Measurements from ENCODE around the gene TMC7.

TMC7 gene

DNA sequence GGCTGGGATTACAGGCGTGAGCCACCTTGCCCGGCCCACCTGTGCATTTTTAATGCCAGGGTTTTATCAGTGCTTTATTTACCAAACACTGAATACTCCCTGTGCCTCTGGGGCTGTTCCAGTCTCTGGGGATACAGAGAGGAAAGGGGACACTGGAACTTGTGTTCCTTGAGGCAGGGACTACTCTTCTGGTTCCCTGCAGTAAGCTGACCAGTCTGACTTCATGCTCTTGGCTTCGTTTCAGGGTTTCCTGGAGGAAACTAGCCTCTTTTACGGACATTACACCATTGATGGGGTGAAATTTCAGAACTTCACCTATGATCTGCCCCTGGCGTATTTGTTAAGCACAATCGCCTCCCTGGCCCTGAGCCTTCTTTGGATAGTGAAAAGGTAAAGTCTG, 46.2 kb downstream of the TMC7 start:
- no peak for DNase-seq (ENCODE audit: low read depth in 3 of 3)

GRCh38 chr16:19031738-19032137, 48.0 kb downstream of the TMC7 start:
- DNase-seq (ENCODE audit: low read depth in 3 of 3) = no peak

DNA sequence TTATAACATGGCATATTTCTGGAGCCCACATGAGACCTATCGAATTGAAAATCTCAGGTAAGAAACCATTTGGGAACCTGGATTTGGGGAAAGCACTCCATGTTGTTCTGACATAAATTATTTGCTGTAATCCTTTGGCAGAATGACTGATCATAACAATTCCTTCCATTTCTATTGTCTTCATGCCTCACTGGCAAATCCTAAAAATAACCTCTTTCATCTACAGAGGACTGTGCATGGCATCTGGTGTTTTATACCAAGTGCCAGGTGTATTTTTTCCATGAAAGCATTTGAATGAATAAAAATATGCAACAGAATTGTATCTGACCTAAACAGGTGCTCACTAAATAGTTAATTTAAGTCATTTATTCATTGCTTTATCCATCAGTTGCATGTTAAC, 50.0 kb downstream of the TMC7 start:
- no peak for DNase-seq (ENCODE audit: low read depth in 3 of 3)

DNA sequence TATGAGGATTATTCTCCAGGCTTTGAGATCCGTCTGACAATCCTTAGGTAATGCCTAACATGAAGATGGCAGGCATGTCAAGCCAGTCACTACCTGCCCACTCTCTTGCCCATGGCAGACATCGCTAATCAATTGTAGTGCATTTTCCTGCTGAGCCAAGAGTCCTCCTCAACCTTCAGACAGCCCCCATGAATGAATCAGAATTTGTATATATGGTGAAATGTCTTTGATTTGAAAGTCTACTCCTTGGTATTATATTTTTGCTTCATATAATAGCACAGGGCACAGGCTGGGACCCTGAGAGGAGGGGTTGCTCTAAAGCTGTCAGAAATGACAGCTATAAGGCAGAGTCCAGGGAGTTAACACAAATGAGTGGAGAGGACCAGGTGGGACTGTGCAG, 56.7 kb downstream of the TMC7 start:
- DNase-seq (ENCODE audit: low read depth in 3 of 3) = no peak

DNA sequence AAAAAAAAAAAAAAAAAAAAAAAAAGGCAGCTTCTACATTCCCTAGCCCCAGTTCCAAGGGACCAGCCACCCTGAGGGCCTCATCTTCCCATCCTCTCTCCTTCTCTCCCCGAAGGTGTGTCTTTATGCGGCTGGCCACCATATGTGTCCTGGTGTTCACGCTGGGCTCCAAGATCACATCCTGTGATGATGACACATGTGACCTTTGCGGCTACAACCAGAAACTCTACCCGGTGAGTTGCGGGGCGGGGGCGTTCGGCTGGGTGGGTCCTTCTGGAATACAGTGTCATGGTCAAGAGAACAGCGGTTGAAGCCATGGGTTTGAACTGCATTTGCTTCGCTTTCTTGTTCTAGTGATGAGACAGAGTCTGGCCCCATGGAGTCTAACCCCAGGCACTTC, 61.0 kb downstream of the TMC7 start:
- DNase-seq (ENCODE audit: low read depth in 3 of 3) = no peak

DNA sequence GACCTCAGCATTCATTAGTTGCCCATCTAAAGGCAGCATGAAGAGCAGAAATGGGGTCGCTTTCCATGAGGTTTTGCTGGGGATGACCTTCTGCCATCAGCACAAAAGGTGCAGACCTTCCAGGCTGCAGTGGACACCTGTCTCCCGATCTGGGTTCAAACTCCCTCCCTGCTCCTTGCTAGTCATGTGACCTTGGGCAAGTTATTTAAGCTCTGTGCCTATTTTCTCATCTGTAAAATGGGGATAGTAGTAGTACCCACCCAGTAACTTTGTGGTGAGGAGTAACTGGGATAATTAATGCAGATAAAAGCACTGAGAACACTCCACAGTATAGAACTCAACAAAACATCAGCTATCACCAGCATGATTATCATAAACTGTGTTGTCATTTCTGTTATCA, 62.3 kb downstream of the TMC7 start:
- DNase-seq (ENCODE audit: low read depth in 3 of 3) = no peak

DNA sequence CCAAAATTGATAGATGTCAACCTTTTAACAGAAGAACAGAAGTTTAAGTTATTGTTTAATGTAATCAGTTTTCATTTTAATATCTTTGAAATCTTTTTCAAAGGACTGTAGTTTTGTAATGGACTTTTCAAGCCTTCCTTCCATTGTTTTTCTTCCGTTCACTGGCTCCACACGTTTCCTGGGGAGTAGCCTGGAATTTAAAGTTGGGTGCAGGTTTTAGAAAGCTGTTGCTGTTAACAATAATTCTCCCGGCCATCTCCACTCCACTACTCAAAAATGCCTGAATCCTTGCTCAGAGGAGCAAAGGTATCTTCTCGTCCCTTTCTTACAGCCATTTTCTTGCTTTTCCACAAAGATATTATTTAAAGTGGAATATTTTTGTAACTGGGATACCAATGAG, 79.0 kb downstream of the TMC7 start:
- no peak for DNase-seq (ENCODE audit: low read depth in 3 of 3)

DNA sequence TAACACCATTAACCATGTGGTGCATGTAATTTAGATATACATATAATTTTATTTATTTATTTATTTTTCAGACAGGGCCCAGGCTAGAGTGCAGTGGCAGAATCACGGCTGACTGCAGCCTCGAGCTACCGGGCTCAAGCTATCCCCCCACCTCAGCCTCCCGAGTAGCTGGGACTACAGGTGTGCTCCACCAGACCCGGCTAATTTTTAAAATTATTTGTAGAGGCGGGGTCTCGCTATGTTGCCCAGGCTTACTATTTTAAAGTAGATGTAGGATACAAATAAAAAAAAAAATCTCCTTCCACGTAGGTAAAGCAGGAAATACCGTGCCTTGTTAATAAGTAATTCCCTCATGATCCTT, 83.2 kb downstream of the TMC7 start:
- no peak for DNase-seq (ENCODE audit: low read depth in 3 of 3)

GRCh38 chr16:19067349-19068236, 83.9 kb downstream of the TMC7 start, which contains the start of gene COQ7:
COQ7 (plus strand) TSS chr16:19067614; CDS start chr16:19067665, 51 bp downstream.
- peak; percentile 95 to 98 (median 96) for DNase-seq (ENCODE audit: low read depth in 3 of 3)

DNA sequence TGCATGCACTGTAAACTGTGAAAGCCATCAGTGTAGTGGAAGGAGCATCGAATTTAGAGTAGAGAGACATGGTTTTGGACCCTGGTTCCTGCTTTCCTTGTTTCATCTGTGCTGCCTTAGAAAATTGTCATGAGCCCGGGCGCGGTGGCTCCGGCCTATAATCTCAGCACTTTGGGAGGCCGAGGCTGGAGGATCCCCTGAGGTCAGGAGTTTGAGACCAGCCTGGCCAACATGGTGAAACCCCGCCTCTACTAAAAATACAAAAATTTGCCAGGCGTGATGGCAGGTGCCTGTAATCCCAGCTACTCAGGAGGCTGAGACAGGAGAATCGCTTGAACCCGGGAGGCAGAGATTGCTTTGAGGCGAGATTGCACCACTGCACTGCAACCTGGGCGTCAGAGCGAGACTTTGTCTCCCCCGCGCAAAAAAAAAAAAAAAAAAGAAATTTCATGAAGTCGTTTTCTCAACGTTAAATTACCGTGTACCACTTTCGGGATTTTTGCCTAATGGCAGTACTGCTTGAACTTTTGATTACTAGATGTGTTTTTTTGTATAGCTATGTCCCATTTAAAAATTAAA, 84.6 kb downstream of the TMC7 start:
- no peak for DNase-seq (ENCODE audit: low read depth in 3 of 3)

GRCh38 chr16:19071811-19072777, 88.4 kb downstream of the TMC7 start:
- peak in 2 of 3 donors; percentile 41 to 43 for DNase-seq (ENCODE audit: low read depth in 3 of 3)

- DNase-seq (ENCODE audit: low read depth in 3 of 3) = no peak
Measured at GRCh38 chr16:19073344-19073743, 89.6 kb downstream of the TMC7 start.

- no peak for DNase-seq (ENCODE audit: low read depth in 3 of 3)
Measured at GRCh38 chr16:19073863-19074262, 90.1 kb downstream of the TMC7 start.

DNA sequence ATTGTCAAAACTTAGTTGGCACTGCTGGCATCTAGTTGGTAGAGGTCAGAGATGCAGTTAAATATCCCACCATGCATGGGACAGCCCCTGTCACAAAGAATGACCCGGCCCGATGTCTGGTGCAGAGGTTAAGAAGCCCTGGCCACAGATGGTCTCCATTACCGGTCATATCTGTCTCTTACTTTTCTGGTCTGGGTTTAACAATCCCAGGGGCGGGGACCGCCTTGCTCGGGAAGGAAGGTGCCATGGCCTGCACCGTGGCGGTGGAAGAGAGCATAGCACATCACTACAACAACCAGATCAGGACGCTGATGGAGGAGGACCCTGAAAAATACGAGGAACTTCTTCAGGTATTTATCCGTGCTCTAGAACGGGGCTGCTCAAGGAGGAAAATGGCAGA, 91.8 kb downstream of the TMC7 start:
- DNase-seq (ENCODE audit: low read depth in 3 of 3) = no peak

- DNase-seq (ENCODE audit: low read depth in 3 of 3) = no peak
Measured at GRCh38 chr16:19077879-19078278, 94.1 kb downstream of the TMC7 start.

DNA sequence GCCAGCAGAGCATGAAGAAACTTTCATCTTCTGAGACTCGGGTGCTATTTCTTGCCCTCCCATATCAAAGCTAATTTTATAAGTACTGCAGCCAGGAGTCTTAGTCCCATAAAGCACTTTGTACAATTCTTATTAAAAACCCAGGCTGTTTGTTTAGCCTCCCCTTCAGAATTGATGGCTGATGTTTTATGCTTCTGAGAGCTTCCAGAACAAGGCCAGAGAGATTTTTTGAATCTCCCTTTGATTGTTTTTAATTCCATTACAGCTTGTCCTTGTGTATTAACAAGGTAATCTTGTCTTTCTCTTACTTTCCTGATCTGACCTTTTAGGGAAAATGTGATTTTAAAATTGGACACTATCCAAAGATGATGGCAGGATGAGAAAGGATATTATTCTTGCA, 99.9 kb downstream of the TMC7 start:
- no peak for DNase-seq (ENCODE audit: low read depth in 3 of 3)

- no peak for DNase-seq (ENCODE audit: low read depth in 3 of 3)
Measured at GRCh38 chr16:19084139-19084538, 100.4 kb downstream of the TMC7 start.

GRCh38 chr16:19084879-19085278, 101.1 kb downstream of the TMC7 start:
- DNase-seq (ENCODE audit: low read depth in 3 of 3) = no peak

DNA sequence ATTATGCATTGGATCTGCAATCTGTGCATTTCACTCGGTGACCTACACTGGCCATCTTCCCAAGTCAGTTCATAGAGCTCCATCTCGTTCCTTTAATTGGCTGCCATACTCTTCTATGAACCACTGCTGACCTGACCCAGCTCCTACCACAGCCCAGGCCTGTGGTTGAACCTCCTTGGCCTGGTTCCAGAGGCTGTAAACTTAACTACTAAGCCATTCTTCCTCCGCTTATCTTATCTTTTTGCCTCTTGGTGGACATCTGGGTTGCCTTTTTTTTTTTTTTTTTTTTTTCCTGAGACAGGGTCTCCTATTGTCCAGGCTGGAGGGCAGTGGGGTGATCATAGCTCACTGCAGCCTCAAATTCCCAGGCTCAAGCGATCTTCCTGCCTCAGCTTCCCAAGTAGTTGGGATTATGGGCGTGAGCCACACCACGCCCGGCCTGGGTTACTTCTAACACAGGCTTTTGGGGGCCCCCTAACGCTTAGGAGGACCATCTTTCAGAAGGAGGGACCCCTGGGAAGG, 102.0 kb downstream of the TMC7 start:
- no peak for DNase-seq (ENCODE audit: low read depth in 3 of 3)

DNA sequence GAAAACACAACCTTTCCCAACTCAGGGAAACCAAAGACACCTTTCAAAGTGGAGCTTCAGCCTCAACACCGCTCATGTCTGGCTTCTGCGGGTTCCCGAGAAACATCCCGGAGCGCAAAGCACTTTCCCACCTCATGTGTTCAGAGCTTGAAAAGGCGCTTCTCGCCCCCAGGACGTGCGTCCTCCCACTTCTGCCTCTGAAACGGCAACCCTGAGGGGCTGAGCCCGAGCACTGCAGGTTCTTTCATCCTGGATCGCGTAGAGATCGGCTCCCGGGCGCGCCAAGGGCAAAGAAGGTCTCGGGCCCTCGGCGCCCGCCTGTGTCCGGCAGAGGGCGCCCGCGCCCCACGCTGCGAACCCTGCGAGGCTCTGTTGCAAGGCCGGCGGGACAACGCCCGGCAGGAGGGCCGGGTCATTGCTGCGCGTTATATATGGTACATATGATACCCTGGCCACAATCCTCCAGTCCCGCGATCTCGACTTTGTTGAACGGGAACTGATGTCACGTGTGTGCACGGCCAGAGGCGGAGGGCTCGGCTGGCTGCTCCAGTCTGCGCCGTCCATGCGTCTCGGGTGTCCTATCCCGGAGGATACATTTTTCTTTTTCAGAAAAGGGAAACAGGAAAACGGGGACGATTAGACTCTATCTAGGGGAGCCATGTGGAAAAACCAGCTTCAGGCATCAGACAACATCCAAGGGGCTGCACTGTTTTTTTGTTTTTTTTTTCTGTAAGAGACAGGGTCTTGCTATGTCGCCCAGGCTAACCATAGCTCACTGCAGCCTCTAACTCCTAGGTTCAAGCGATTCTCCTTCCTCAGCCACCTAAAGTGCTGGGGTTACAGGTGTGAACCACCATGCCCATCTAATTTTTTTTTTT, 102.8 kb downstream of the TMC7 start:
- peak; percentile 58 to 71 (median 64) for DNase-seq (ENCODE audit: low read depth in 3 of 3)

GRCh38 chr16:19088341-19088916, 104.7 kb downstream of the TMC7 start:
- DNase-seq (ENCODE audit: low read depth in 3 of 3) = no peak

All from stimulated activated CD4-positive, alpha-beta T cell treated with anti-CD3 and anti-CD28 coated beads, TNF-alpha, amount 100 ng/mL, for 48 hours (primary cell).